GM18517 (cell line): ENCODE measurements around the gene MOB1B.
"Not testable (repeated sequence)": the region's sequence is repeated elsewhere in the genome, so short reads cannot be mapped to it uniquely, and the experiment has no call there.

Source experiments
- ATAC-seq: cut with Tn5 transposase; IDR thresholded peaks from one replicate; pipeline ENCODE4 v1.9.1; 2021; ENCODE audit warnings: mild to moderate bottlenecking, moderate library complexity; ENCODE audit not compliant: unreplicated experiment

The MOB1B gene

GRCh38 chr4:70901984-70902576 is at the start of gene MOB1B:
MOB1B (plus strand) TSS chr4:70902369; CDS start chr4:70902537, 168 bp downstream.
- ATAC-seq: peak; percentile 89

- no peak for ATAC-seq
Observed at GRCh38 chr4:70855464-70855863, 46.7 kb upstream of the MOB1B start.

GRCh38 chr4:70858454-70858853 is 43.7 kb upstream of the MOB1B start:
- no peak for ATAC-seq

- no peak for ATAC-seq
Observed at GRCh38 chr4:70859066-70859465, 43.1 kb upstream of the MOB1B start.

- no peak for ATAC-seq
Observed at GRCh38 chr4:70863099-70863790, 38.9 kb upstream of the MOB1B start.

GRCh38 chr4:70868778-70869177 is 33.4 kb upstream of the MOB1B start:
- no peak for ATAC-seq

- ATAC-seq: no peak
Observed at GRCh38 chr4:70873216-70873615, 29.0 kb upstream of the MOB1B start.

GRCh38 chr4:70874268-70875156 is 27.7 kb upstream of the MOB1B start:
- ATAC-seq: peak; percentile 74

- no peak for ATAC-seq
Observed at GRCh38 chr4:70877556-70877955, 24.6 kb upstream of the MOB1B start.

GRCh38 chr4:70880739-70881138 is 21.4 kb upstream of the MOB1B start:
- no peak for ATAC-seq

GRCh38 chr4:70885174-70885573 is 17.0 kb upstream of the MOB1B start:
- ATAC-seq: no peak

- ATAC-seq: no peak
Observed at GRCh38 chr4:70892086-70892769, 9.9 kb upstream of the MOB1B start.

- ATAC-seq: no peak
Observed at GRCh38 chr4:70893790-70894189, 8.4 kb upstream of the MOB1B start.

GRCh38 chr4:70895405-70895804 is 6.8 kb upstream of the MOB1B start:
- ATAC-seq: no peak

- ATAC-seq: no peak
Observed at GRCh38 chr4:70895811-70896491, 6.2 kb upstream of the MOB1B start.

GRCh38 chr4:70898581-70898980 is 3.6 kb upstream of the MOB1B start:
- ATAC-seq: not testable (repeated sequence)

- ATAC-seq: no peak
Observed at GRCh38 chr4:70901607-70901983, 574 bp upstream of the MOB1B start.

- peak; percentile 41 for ATAC-seq
Observed at GRCh38 chr4:70902577-70903290, 565 bp downstream of the MOB1B start.

- ATAC-seq: no peak
Observed at GRCh38 chr4:70903291-70903603, 1.1 kb downstream of the MOB1B start.

- no peak for ATAC-seq
Observed at GRCh38 chr4:70908993-70909556, 6.9 kb downstream of the MOB1B start.
